ENCODE data around the gene PGLYRP4.
"Not testable (repeated sequence)": the region's sequence is repeated elsewhere in the genome, so short reads cannot be mapped to it uniquely, and the experiment has no call there.

DNA sequence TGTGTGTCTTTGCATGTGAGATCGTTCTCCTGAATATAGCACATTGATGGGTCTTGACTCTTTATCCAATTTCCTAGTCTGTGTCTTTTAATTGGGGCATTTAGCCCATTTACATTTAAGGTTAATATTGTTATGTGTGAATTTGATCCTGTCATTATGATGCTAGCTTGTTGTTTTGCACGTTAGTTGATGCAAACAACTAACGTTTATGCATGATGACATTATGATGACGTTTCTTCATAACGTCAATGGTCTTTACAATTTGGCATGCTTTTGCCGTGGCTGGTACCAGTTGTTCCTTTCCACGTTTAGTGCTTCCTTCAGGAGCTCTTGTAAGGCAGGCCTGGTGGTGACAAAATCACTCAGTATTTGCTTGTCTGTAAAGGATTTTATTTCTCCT, 30.5 kb downstream of the PGLYRP4 start:
- not testable (repeated sequence) for TF ChIP-seq EZH2 (IDR thresholded peaks at IDR 0.05; ENCODE audit: borderline replicate concordance, low read length)
- TF ChIP-seq, protein P1, sequence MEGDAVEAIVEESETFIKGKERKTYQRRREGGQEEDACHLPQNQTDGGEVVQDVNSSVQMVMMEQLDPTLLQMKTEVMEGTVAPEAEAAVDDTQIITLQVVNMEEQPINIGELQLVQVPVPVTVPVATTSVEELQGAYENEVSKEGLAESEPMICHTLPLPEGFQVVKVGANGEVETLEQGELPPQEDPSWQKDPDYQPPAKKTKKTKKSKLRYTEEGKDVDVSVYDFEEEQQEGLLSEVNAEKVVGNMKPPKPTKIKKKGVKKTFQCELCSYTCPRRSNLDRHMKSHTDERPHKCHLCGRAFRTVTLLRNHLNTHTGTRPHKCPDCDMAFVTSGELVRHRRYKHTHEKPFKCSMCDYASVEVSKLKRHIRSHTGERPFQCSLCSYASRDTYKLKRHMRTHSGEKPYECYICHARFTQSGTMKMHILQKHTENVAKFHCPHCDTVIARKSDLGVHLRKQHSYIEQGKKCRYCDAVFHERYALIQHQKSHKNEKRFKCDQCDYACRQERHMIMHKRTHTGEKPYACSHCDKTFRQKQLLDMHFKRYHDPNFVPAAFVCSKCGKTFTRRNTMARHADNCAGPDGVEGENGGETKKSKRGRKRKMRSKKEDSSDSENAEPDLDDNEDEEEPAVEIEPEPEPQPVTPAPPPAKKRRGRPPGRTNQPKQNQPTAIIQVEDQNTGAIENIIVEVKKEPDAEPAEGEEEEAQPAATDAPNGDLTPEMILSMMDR (conservative IDR thresholded peaks at IDR 0.05 in 1 of 2, IDR thresholded peaks at IDR 0.05 in 1 of 2; ENCODE audit: extremely low read depth in 1 of 2, insufficient read depth in 1 of 2, low read depth in 1 of 2, low read length in 2 of 2) = not testable (repeated sequence)
